NCI-H2171 treated with DMSO at 0.1 percent for 48 hours (cell line): Measurements from ENCODE around the gene FUCA1.
A peak's percentile ranks its signal among the peaks of the same experiment; 100 is the strongest.
"Not testable (repeated sequence)": the region's sequence is repeated elsewhere in the genome, so short reads cannot be mapped to it uniquely, and the experiment has no call there.

Source experiments
- DNase-seq: peaks from one replicate; lab custom pipeline; 2025; lab: John Stamatoyannopoulos, UW

The FUCA1 gene

DNA sequence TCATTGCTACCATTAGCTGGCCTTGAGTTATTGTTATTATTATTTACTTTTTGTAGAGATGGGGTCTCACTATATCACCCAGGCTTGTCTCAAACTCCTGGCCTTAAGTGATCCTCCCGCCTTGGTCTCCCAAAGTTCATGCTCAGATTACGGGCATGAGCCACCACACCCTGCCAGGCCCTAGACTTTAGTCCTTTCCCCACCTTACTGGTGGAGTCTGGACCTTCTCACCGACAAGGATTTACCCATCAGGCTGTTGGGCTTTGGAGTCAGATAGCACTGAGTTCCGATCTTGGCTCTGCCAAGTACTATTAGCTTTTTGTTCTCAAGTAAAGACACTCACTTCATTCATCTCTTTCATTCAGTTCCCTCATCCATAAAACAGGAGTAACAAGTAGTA lies 27.9 kb upstream of the FUCA1 start:
- no peak for DNase-seq

DNA sequence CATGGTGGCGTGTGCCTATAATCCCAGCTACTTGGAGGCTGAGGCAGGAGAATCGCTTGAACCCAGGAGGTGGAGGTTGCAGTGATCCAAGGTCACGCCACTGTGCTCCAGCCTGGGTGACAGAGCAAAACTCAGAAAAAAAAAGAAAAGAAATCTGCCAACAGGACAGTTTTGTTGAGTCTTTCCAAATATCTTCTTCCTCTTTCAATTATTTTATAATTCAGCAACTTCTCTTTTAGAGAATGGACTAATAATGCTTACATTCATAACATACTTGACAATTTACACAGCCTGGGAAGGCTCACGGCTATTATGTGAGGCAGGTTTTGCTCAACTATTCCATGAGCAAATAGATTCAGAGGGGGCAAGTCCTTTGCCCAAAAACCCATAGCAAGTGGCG lies 27.0 kb upstream of the FUCA1 start:
- DNase-seq = no peak

DNA sequence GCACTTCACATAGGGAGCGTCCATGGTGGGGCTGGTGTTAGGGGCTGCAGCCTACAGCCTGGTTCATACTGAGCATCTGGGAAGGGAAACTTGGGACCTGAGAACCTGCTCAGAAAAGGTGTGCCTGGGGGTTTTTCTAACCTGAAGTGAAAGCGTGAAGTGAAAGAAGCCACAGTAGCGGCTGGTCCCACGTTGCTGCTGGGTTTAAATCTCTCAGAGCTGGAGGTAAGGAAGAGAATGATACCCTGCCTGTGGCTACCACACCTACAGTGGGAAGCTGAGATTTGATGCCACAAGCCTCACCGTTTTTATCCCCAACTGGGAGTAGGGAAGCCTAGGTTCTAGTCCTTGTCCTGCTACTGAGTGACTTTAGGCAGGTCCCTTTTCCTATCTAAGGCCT lies 21.0 kb upstream of the FUCA1 start:
- no peak for DNase-seq

DNA sequence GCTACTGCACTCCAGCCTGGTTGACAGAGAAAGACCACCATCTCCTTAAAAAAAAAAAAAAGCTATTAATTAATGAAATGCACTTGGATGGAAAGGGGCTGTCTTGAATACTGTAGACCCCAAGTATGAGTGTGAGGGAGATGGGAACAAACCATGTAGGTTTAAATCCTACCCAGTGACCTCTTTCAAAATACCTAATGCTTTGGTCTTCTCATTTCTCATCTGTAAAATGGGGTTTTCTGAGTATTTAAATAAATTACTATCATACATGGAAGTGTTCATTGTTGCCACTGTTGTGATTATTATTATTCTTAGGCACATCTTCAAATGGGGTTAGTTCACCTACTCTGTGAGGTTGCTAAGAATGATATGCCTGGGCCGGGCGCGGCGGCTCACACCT lies 17.1 kb upstream of the FUCA1 start:
- DNase-seq = no peak

- no peak for DNase-seq
These were observed 14.7 kb upstream of the FUCA1 start for GRCh38 chr1:23882746-23883145.

- no peak for DNase-seq
These were observed 11.7 kb upstream of the FUCA1 start for GRCh38 chr1:23879809-23880208.

DNA sequence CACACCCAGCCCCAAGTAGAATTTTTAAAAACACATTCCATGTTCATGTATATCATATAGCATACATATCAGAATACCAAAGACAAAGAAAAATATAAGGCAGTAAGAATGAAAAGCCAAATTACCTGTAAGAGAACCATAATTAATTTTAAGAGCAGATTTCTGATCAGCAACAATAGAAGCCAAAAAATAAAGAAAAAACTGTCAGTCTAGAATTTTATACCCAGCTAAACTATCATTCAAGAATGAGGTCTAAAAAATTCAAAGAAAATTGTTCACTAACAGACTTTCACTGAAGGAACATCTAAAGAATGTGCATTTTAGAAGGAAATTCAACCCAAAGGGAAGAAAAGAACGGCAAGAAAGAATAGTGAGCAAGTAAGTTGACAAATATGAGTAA lies 10.6 kb upstream of the FUCA1 start:
- DNase-seq = no peak

- no peak for DNase-seq
These were observed 7.3 kb upstream of the FUCA1 start for GRCh38 chr1:23875382-23875781.

- no peak for DNase-seq
These were observed 4.3 kb upstream of the FUCA1 start for GRCh38 chr1:23872421-23872820.

GRCh38 chr1:23869051-23869450 lies 961 bp upstream of the FUCA1 start:
- no peak for DNase-seq

DNA sequence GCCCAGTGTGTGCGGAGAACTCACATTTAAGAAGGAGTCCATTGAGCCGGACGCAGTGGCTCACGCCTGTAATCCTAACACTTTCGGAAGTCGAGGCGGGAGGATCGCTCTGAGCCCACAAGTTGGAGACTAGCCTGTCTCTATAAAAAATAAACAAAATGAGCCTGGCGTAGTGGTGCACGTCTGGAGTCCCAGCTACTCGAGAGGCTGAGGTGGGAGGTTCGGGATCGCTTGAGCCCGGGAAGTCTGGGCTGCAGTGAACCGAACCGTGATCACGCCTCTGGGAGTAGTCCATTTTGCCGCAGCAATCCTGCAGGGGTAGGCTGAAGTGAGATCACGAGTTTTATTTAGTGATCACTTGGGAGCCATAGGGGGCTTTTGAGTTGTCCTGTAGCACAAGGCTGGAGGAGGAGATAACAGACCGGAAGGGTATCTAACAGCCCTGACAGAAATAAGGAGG lies 497 bp upstream of the FUCA1 start:
- no peak for DNase-seq

DNA sequence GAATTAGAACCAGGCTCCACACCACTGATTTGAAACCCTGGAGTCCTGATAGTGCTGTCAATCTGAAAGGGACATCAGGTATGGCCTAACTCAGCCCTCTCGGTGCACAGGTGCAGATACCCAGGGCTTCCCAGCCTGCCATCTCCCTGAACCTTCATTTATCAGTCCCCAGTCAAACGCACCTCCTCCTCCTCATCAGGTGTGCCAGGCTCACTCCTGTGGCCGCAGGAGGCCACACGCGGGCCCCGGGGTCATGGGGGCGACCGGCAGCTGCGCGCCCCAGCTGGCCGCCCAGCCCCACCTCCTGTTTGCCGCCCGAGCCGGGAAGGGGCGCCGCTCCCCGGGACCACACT lies 572 bp downstream of the FUCA1 start:
- DNase-seq = no peak

DNA sequence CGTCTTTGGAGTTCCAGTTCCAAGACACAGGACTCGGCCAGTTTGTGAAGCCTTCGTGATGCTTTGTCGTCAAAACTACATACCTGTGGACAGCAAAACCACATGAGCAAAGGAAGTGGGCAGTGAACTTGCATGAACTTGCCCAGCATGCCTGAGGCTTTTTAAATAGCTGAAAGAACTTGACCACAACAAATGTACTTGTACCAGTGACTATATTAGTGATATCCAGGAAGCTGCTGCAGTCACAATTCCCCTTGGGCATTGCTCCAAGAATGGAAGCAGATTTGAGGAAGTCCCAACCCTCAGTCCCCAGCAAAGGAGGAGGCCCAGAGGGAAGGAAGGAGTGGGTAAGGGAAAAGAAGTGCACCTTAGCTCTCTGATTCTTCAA lies 2.6 kb downstream of the FUCA1 start:
- DNase-seq = no peak

DNA sequence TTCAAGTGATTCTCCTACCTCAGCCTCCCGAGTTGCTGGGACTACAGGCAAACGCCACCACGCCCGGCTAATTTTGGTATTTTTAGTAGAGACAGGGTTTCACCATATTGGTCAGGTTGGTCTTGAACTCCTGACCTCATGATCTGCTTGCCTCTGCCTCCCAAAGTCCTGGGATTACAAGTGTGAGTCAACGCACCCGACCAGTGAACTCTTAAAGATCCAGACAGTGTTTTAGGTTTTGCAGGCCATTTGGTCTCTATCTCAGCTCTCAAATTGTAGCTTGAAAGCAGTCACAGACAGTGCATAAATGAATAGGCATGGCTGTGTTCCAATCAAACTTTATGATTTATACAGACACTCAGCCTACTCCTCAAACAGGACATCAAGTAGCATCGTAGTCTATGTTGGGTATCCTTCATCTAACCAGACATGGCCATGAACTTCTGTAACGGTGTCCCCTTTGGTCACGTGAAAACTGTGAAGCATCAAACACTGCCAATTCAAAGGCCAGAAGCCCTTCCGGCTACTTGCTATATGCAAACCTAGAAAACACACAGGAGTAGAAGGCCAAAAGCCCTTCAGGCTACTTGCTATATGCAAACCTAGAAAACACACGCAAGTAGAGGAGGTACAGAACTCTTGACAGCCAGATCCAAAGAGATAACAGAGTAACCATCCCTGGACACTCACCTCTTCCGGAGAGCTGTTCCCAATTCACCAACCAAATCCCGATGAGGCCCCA lies 3.1 kb downstream of the FUCA1 start:
- DNase-seq = no peak

DNA sequence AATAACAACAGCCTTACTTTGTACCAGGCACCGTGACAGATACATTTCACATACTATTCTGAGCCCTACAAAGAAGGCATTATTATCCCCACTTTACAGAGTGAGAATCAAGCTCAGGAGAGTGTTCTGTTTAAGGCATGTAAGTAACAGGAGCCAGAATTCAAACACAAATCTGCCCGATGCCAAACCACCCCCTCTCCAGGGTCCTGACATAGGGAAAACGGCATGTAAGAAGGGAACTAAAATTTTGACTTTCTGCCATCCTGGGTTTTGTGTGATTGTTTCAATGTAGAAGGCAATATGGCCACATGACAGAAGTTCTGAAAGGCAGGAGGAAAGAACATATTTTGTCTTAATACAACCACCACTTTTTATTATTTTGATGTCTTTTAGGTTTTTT lies 5.5 kb downstream of the FUCA1 start:
- DNase-seq = no peak

DNA sequence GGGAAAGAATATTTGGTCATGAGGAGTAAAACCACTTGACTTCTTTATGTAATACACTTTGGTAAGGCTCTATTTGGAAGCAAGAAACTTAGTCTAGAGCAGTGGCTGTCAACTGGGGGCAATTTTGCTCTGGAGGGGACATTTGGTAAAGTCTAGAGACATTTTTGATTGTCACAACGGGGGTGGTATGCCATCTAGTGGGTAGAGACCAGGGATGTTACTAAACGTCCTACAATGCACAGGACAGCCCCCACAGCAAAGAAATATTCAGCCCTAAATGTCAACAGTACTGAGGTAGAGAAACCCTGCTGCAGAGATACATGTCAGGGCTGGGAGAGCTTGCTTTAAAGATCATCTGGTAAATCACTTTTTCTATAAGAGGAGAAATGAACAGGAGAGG lies 13.5 kb downstream of the FUCA1 start:
- DNase-seq = no peak

DNA sequence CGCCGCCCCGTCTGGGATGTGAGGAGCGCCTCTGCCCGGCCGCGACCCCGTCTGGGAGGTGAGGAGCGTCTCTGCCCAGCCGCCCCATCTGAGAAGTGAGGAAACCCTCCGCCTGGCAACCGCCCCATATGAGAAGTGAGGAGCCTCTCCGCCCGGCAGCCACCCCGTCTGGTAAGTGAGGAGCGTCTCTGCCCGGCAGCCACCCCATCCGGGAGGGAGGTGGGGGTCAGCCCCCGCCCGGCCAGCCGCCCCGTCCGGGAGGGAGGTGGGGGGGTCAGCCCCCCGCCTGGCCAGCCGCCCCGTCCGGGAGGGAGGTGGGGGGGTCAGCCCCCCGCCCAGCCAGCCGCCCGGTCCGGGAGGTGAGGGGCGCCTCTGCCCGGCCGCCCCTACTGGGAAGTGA lies 15.0 kb downstream of the FUCA1 start:
- not testable (repeated sequence) for DNase-seq

- DNase-seq = not testable (repeated sequence)
These were observed 16.7 kb downstream of the FUCA1 start for GRCh38 chr1:23851406-23851805.

DNA sequence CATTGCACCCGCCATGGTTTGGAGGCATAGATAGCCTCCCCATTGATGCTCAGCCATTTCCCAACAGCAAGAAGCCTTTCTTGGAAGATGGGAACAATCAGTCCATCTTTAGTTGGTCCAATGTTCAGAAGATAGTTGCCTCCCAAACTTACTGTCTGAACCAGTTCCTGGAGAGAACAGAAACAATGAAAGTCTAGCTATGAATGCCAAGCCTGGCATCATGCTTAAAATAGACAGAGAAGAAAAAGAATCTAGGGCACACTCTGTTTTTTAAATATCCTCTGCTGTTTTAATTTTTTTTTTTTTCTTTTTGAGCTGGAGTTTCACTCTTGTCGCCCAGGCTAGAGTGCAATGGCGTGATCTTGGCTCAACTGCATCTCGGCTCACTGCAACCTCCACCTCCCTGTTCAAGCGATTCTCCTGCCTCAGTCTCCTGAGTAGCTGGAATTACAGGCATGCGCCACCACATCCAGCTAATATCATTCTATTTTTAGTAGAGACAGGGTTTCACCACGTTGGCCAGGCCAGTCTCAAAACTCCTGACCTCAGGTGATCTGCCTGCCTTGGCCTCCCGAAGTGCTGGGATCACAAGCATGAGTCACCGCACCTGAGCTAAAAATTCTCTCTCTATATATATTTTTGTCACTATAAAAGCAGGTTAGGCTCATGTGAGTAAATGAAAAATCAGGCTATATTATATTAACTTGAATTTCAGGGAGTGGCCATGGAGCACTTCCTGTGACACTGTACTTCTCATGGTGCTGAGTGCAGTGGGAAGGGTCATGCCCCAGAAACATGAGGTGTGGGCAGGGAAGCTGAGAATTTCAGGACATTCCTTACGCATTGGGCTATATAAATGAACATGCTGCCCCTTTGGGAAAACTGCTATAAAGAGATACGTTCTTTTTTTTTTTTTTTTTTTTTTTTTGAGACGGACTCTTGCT lies 19.1 kb downstream of the FUCA1 start:
- DNase-seq = no peak

- not testable (repeated sequence) for DNase-seq
These were observed 20.5 kb downstream of the FUCA1 start for GRCh38 chr1:23847482-23848095.

GRCh38 chr1:23845163-23845562 lies 22.9 kb downstream of the FUCA1 start:
- DNase-seq = no peak

DNA sequence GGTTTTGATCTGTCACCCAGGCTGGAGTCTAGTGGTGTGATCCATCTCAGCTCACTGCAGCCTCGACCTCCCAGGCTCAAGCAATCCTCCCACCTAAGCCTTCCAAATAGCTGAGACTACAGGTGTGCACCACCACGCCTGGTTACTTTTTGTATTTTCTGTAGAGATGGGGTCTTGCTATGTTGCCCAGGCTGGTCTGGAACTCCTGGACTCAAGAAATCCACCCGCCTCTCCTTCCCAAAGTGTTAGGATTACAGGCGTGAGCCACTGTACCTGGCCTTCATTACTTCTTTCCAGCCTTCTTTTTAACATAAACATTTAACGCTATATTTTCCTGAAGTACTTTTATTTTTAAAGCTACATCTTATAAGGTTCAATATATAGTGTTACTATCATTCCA lies 24.4 kb downstream of the FUCA1 start:
- DNase-seq = no peak

DNA sequence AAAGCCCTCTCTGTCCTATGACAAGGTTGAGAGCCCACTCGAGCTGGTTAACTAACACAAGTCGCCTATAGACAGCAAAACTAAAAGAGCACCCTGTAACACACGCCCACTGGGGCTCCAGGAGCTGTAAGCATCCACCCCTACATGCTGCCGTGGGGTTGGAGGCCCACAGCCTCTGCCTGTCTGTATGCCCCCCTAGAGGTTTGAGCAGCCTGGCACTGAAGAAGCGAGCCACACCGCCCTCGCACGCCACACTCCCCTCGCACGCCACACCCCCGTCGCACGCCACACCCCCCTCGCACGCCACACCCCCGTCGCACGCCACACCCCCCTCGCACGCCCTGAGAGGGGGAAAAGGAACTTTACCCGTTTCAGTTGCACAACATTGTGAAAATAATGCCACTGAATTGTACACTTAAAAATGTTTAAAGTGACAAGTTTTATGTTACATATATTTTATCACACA lies 29.7 kb downstream of the FUCA1 start:
- peak; percentile 80 for DNase-seq
